ENCODE measurements around the gene KCTD3. TPM values are rescaled to one million over a fixed set of nuclear protein-coding genes. Genes with fewer than 3 reads are reported as not detected.

The KCTD3 gene
- total RNA-seq, 1 experiment from 2014 or later: 39.3 TPM

- Histone ChIP-seq H2AFZ (ENCODE audit: low read length) (no peak overlapping the region), H3K27ac (ENCODE audit: insufficient read length, low read depth, low read length) (no peak overlapping the region), H3K23me2 (ENCODE audit: insufficient read length, low read depth, low read length, poor library complexity, severe bottlenecking) (no peaks in the 10 kb centered on the region), H4K91ac (ENCODE audit: insufficient read length, low read depth, low read length) (no peak overlapping the region), H2BK12ac (ENCODE audit: insufficient read length, low read depth, low read length) (no peak overlapping the region), H4K20me1 (ENCODE audit: control insufficient read depth, insufficient read depth, insufficient read length) (no peaks in the 10 kb centered on the region), H3K79me1 (ENCODE audit: insufficient read depth, low read depth, low read length, poor library complexity, severe bottlenecking) (no peaks in the 10 kb centered on the region), H3K56ac (ENCODE audit: insufficient read length, low read depth, low read length) (no peak overlapping the region), H3K27me3 (ENCODE audit: insufficient read depth, low read length) (no peaks in the 10 kb centered on the region), H3K23ac (ENCODE audit: insufficient read length, low read depth, low read length) (no peak overlapping the region), H4K5ac (ENCODE audit: insufficient read length, low read depth, low read length) (no peak overlapping the region), H2BK120ac (ENCODE audit: low read depth, low read length, poor library complexity, severe bottlenecking) (no peak overlapping the region), H3T11ph (ENCODE audit: low read length) (no peak overlapping the region), H3K79me2 (ENCODE audit: insufficient read depth, low read length) (no peaks in the 10 kb centered on the region), H3K9me3 (ENCODE audit: control insufficient read depth, low read depth, low read length) (no peaks in the 10 kb centered on the region), H3K18ac (ENCODE audit: insufficient read length, low read depth, low read length) (no peak overlapping the region), H2BK15ac (ENCODE audit: low read depth, low read length) (no peak overlapping the region), H3K4me2 (ENCODE audit: insufficient read depth, insufficient read length, low read length) (no peak overlapping the region), H4K8ac (replicated peaks; ENCODE audit: insufficient read length, low read depth, low read length) (no peak overlapping the region), H3K4ac (ENCODE audit: low read depth, low read length) (no peak overlapping the region), H2BK5ac (ENCODE audit: insufficient read length, low read length) (no peak overlapping the region), H2AK5ac (ENCODE audit: insufficient read length, low read length) (no peak overlapping the region), H3K14ac (ENCODE audit: insufficient read depth, low read length) (no peak overlapping the region), H2BK20ac (ENCODE audit: low read depth, low read length, poor library complexity, severe bottlenecking) (no peak overlapping the region), H3K9ac (ENCODE audit: extremely low read depth, insufficient read length, low read length) (no peak overlapping the region), H3K4me1 (ENCODE audit: insufficient read depth, low read length) (peaks cover 5% of the 10 kb centered on the region)
- H3K4me3 Mint-ChIP-seq: no peak overlapping the region
- peaks cover 26 to 33% of the 10 kb centered on the region in 2 experiments for H3K4me1 Mint-ChIP-seq
- DNase-seq: peak; percentile 43
- H3K9me3 Mint-ChIP-seq: peaks cover 0 to 2% of the 10 kb centered on the region in 2 experiments; a peak in 1 of 5 replicates
- TF ChIP-seq CTCF (conservative IDR thresholded peaks at IDR 0.05): no peak
- H3K27ac Mint-ChIP-seq: peak overlapping the region in 1 of 3 experiments; percentile 42; a peak in 1 of 7 replicates
- H3K27me3 Mint-ChIP-seq (ENCODE audit: low read depth): no peaks in the 10 kb centered on the region
- WGBS (ENCODE audit: extremely low coverage, insufficient read length, low lambda C conversion rate): no CpG with 5 or more reads among the region's 4 CpGs
- no peaks in the 10 kb centered on the region for H3K36me3 Mint-ChIP-seq (ENCODE audit: insufficient read depth in 1 of 3, low read depth in 3 of 3)
Observed at GRCh38 chr1:215669806-215670491, 102.8 kb downstream of the KCTD3 start.

All from H9 (cell line).